Activated T-cell treated with anti-CD3 and anti-CD28 coated beads, Interleukin-2, amount 50 U/mL, for 24 hours (primary cell): ENCODE data around the gene MMP8.

Experiments
- DNase-seq: peaks from one replicate; pipeline ENCODE4 v3.0.0-alpha.2; 2020
- H3K27ac Mint-ChIP-seq: 2 replicates; pipeline ENCODE4 v1.8.0; 2020; ENCODE audit warnings: mild to moderate bottlenecking, mixed read lengths
- H3K27me3 Mint-ChIP-seq: 2 replicates; pipeline ENCODE4 v1.8.0; 2020; ENCODE audit warnings: mixed read lengths
- H3K36me3 Mint-ChIP-seq: 2 replicates; pipeline ENCODE4 v1.8.0; 2020; ENCODE audit warnings: low read depth, mixed read lengths
- H3K4me1 Mint-ChIP-seq: 2 replicates; pipeline ENCODE4 v1.8.0; 2020; ENCODE audit warnings: low read depth, mixed read lengths
- H3K4me3 Mint-ChIP-seq: 2 replicates; pipeline ENCODE4 v1.8.0; 2020; ENCODE audit warnings: mild to moderate bottlenecking, moderate library complexity, mixed read lengths
- H3K9me3 Mint-ChIP-seq: 2 replicates; pipeline ENCODE4 v1.8.0; 2020; ENCODE audit warnings: mixed read lengths

Gene MMP8

DNA sequence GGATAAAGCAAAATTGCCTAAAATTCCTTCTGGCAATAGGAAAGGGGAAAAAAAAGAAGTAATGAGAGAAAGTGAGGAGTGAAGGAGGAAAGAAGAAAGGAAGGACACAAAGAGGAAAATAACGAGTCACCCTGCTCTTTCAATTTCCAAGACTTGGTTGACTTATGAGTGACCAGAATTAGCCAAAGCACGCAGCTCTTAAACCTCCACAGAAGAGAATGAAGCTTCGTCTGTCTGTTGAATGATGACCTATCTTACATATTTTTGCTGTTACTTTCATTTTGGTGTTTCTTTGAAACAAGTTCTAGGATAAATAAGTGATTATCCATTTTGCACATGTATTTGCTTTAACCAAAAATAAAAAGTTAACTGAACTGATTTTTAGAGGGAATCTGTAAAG, 19.9 kb downstream of the MMP8 start:
- H3K27ac Mint-ChIP-seq = no peak overlapping the region
- peaks cover 2% of the 10 kb centered on the region for H3K4me1 Mint-ChIP-seq

DNA sequence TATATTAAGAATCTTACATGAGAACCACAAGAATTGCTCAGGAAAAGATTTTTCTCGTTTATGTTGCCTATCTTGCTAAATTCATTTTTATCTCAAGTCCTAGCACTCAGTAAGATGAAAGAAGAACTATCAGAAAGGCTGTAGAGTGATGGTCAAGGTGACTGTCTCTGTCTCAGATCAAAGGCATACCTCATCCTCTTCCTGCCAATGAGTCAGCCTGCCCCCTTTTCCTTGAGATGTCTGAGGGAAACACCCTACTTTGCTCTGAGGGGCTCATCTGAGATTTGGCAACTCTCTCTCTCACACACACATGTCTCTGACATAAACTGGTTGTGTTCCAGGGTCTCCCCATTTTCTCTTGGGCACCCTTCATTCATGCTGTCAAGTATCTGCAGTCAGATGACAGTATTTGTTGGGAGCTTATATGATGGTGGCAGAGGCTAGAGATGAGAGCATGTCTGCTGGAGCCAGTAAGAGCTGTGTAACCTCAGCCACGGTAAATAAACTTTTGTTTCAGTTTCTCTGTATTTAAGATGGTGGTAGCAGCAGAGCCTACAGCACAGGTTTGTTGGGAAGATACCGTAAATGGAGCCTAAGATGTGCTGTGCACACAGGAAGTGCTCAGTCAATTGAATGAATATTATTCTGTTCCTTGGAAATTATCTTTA, 20.8 kb downstream of the MMP8 start:
- peaks cover 2% of the 10 kb centered on the region for H3K4me1 Mint-ChIP-seq
- no peaks in the 10 kb centered on the region for H3K27me3 Mint-ChIP-seq
- H3K36me3 Mint-ChIP-seq = no peaks in the 10 kb centered on the region
- H3K9me3 Mint-ChIP-seq = no peaks in the 10 kb centered on the region
- no peak for DNase-seq
- H3K27ac Mint-ChIP-seq = no peak overlapping the region
- no peak overlapping the region for H3K4me3 Mint-ChIP-seq

More for the DNA sequence above, 19.9 kb downstream of the MMP8 start:
- no peak for DNase-seq
- Mint-ChIP-seq H3K36me3 (no peaks in the 10 kb centered on the region), H3K27me3 (peaks cover 6% of the 10 kb centered on the region), H3K4me3 (no peak overlapping the region), H3K9me3 (no peaks in the 10 kb centered on the region)

DNA sequence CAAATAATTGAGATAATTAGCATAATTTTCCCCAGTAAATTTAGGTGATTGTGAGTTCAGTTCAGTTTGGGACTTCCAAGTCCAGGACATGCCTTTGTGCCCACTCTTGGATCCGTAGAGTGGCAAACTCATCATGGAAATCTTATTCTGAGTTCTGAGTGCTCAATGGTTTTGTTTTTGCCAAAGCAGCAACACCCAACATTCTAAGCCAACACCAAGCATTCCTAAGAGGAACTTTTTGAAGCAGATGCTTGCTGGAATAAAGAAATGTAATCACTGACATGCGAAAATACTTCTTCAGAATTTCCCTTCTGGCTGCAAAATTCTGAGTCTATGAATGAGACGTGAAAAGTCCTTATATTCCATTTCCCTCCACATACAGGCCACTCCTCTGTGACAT, 29.6 kb downstream of the MMP8 start:
- H3K27me3 Mint-ChIP-seq = peaks cover 11% of the 10 kb centered on the region
- H3K4me1 Mint-ChIP-seq = no peaks in the 10 kb centered on the region
- H3K36me3 Mint-ChIP-seq = no peaks in the 10 kb centered on the region
- no peak overlapping the region for H3K4me3 Mint-ChIP-seq
- no peak overlapping the region for H3K27ac Mint-ChIP-seq
- no peak for DNase-seq
- no peaks in the 10 kb centered on the region for H3K9me3 Mint-ChIP-seq

DNA sequence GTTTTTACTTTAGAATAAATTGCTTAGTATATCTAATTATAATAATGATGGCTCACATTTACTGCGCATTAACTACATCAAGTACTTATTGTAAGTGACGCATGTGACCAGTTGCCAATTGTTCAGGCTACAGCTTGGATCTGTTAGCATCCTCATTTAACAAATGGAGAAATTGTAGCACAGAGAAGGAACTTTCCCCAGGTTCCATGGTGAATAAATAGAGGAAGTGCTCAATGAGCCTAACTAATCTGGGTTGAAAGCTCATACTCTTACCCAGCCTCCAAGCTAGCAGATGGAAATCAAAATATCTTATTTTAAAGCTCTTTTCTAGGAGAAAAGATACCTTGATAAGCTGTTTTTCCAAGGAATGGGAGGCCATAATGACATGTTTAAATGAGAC, 39.0 kb downstream of the MMP8 start:
- peaks cover 20% of the 10 kb centered on the region for H3K27me3 Mint-ChIP-seq
- no peak for DNase-seq
- H3K4me3 Mint-ChIP-seq = no peak overlapping the region
- no peaks in the 10 kb centered on the region for H3K4me1 Mint-ChIP-seq
- no peak overlapping the region for H3K27ac Mint-ChIP-seq
- H3K9me3 Mint-ChIP-seq = no peaks in the 10 kb centered on the region
- H3K36me3 Mint-ChIP-seq = no peaks in the 10 kb centered on the region

DNA sequence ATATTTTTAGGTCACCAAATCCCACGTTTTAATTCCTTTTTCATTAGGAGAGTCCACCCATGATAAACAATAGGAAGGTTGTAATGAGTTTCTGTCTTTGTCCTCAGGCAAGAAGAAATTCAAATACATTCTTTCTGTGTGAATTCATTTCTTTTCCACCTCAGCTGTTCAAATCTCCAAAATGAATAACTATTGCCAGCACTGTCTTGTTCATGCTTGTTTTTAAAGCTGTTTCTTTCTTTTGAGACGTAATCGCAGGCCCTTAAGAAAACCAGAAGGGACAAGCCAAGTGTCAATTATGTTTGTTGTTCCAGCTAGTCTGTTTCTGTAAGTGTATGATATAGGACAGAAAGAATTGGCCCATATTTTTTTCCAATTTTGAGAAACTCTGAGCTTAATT, 39.4 kb downstream of the MMP8 start:
- H3K27me3 Mint-ChIP-seq = peaks cover 20% of the 10 kb centered on the region
- H3K9me3 Mint-ChIP-seq = no peaks in the 10 kb centered on the region
- H3K36me3 Mint-ChIP-seq = no peaks in the 10 kb centered on the region
- no peak overlapping the region for H3K27ac Mint-ChIP-seq
- no peak for DNase-seq
- no peak overlapping the region for H3K4me3 Mint-ChIP-seq
- H3K4me1 Mint-ChIP-seq = no peaks in the 10 kb centered on the region

DNA sequence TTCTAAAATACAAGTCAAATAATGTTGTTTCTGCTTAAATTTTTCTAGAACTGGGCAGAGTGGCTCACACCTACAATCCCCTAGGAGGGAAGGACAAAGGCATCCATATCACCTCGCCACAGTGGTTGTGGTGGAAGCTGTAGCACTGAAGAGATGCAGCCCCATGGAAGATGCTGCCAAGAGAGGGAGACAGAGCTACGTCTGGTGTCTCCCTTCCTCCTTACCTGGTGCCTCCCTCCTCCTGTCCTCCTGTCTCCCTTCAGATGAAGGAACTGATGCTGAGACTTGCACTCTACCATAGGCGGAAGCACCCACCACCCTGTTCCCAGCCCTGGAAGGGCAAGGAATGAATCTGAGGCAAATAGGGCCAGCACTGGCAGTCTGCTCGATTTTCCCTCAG, 41.5 kb downstream of the MMP8 start:
- no peaks in the 10 kb centered on the region for H3K36me3 Mint-ChIP-seq

DNA sequence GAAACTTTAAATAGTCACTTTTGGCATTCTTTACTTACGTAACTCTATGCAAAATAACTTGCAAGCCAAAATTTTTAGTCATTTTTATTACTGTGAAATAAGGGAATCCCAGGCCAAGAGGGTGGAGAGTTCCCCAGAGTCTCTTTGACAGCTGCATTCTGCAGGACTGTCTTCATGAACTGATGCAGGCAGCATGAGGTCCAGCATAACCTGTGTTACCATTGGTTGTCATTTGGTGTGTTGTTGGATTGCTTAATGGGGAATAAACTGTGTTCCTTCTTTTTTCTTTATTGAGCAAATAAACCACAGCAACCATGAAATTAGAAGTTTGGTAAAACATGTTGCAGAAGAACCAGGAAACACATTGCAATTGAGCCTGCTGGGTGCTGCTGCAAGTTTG, 43.8 kb downstream of the MMP8 start:
- H3K9me3 Mint-ChIP-seq = no peaks in the 10 kb centered on the region
- no peaks in the 10 kb centered on the region for H3K4me1 Mint-ChIP-seq
- no peaks in the 10 kb centered on the region for H3K36me3 Mint-ChIP-seq
- no peak overlapping the region for H3K27ac Mint-ChIP-seq
- H3K27me3 Mint-ChIP-seq = peaks cover 39% of the 10 kb centered on the region
- no peak overlapping the region for H3K4me3 Mint-ChIP-seq
- DNase-seq = no peak

More for the DNA sequence above, 41.5 kb downstream of the MMP8 start:
- no peak overlapping the region for H3K4me3 Mint-ChIP-seq
- no peak overlapping the region for H3K27ac Mint-ChIP-seq
- peaks cover 31% of the 10 kb centered on the region for H3K27me3 Mint-ChIP-seq
- H3K9me3 Mint-ChIP-seq = no peaks in the 10 kb centered on the region
- no peaks in the 10 kb centered on the region for H3K4me1 Mint-ChIP-seq
- no peak for DNase-seq

DNA sequence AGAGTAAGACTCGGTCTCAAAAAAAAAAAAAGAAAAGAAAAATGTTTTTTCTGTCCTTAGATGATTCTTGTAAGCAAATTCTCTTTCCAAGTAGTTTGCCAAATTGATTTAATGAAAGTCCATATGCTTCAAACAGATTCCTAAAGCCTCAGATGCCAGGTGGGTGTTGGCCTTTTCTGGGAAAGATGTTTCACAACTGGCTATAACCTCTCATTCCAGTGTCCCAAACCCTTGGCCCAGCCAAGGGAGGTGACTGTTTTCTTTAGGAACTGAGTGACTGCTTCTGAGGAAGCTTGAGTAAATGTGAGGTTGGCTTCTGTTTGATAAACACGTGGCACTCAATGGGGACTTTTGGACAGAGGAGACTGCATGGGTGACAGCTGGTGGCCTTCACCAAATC, 46.7 kb downstream of the MMP8 start:
- no peak overlapping the region for H3K4me3 Mint-ChIP-seq
- H3K36me3 Mint-ChIP-seq = no peaks in the 10 kb centered on the region
- H3K9me3 Mint-ChIP-seq = no peaks in the 10 kb centered on the region
- H3K27me3 Mint-ChIP-seq = peaks cover 28% of the 10 kb centered on the region
- no peak overlapping the region for H3K27ac Mint-ChIP-seq
- H3K4me1 Mint-ChIP-seq = no peaks in the 10 kb centered on the region
- DNase-seq = no peak

DNA sequence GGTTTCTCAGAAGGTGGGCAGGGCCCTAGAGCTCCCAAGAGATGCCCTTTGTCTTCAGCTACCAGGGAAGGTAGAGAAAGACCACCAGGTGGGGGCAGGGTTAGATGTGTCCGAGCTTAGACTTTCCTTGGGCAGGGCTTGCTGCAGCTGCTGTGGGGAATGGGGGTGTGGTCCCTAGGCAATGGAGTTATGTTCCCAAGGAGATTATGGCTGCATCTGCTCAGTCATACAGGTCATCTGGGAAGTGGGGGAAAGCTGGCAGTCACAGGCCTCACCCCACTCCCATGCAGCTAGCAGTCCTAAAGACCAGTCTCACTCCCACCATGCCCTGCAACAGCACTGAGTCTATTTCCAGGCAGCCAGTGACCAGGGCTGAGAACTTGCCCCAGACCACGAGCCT, 48.7 kb downstream of the MMP8 start:
- Mint-ChIP-seq H3K9me3 (no peaks in the 10 kb centered on the region), H3K4me1 (no peaks in the 10 kb centered on the region), H3K36me3 (no peaks in the 10 kb centered on the region), H3K27ac (no peak overlapping the region), H3K4me3 (no peak overlapping the region), H3K27me3 (peaks cover 20% of the 10 kb centered on the region)
- DNase-seq = no peak

DNA sequence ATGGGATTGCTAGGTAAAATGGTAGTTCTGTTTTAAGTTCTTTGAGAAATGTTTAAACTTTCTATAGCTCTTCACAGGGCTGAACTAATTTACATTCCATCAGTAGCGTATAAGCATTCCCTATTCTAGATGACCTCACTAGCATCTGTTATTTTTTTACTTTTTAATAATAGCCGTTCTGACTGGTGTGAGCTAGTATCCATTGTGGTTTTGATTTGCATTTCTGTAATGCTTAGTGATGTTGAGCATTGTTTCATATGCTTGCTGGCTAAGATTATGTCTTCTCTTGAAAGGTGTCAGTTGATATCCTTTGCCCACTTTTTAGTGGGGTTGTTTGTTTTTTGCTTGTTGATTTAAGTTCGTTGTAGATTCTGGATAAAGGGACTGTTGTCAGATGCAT, 55.1 kb downstream of the MMP8 start:
- no peaks in the 10 kb centered on the region for H3K4me1 Mint-ChIP-seq
- DNase-seq = no peak
- H3K27ac Mint-ChIP-seq = no peak overlapping the region
- H3K36me3 Mint-ChIP-seq = no peaks in the 10 kb centered on the region
- no peaks in the 10 kb centered on the region for H3K27me3 Mint-ChIP-seq
- H3K9me3 Mint-ChIP-seq = no peaks in the 10 kb centered on the region
- H3K4me3 Mint-ChIP-seq = no peak overlapping the region

DNA sequence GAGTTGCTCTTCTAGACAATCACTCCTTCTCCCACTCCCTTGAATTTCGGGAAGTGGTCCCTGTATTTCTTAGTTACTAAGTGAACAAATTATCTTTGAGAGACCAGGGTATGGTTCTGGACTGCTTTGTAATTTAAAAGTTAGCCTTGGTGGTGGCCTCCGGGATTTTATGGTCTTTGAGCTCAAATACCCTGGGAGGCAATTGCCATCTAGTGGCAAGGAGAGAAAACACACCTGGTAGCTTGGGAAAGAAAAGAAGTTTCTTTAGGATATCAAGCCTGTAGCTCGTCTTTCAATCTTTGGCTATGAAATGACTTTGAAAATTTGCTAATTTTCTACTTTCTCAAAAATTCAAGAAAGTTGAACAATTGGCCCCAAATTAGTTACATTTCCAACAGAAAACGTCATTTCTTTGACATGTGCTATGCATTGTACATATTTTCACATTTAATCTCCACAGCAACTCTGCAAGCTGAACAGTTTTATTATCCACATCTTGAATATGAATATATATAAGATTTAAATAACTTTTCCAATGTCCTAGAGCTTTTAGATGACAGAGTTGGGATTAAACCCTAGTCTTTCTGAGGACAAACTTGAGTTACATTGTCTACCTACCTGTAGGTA, 58.3 kb downstream of the MMP8 start:
- no peak overlapping the region for H3K27ac Mint-ChIP-seq
- DNase-seq = no peak
- H3K9me3 Mint-ChIP-seq = no peaks in the 10 kb centered on the region
- no peaks in the 10 kb centered on the region for H3K4me1 Mint-ChIP-seq
- H3K4me3 Mint-ChIP-seq = no peak overlapping the region
- H3K27me3 Mint-ChIP-seq = no peaks in the 10 kb centered on the region
- no peaks in the 10 kb centered on the region for H3K36me3 Mint-ChIP-seq

DNA sequence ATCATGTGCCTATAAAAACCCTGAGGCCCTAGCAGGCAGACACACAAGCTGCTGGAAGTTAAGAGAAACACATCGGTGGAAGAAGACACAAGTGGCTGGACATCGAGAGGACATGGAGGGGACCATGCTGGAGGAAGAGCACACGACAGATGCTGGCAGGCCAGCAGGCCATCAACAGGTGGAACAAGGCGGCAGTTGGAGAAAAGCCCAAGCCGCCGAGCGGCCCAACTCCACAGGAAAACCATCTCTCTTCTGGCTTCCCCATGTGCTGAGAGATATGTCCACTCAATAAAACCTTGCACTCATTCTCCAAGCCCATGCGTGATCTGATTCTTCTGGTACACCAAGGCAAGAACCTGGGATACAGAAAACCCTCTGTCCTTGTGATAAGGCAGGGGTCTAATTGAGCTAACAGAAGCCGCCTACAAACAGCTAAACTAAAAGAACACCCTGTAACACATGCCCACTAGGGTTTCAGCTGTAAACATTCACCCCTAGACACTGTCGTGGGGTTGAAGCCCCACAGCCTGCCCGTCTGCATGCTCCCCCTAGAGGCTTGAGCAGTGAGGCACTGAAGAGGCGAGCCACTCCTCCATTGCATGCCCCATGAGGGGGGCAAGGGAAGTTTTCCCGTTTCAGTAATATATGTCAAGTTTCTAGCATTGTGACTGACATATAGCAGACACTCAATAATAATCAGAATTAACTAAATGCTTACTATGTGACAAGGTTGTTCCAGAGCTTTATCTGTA, 60.6 kb downstream of the MMP8 start:
- Mint-ChIP-seq H3K27ac (no peak overlapping the region), H3K9me3 (no peaks in the 10 kb centered on the region), H3K4me3 (no peak overlapping the region), H3K36me3 (no peaks in the 10 kb centered on the region), H3K4me1 (no peaks in the 10 kb centered on the region), H3K27me3 (peaks cover 3% of the 10 kb centered on the region)
- DNase-seq = no peak

DNA sequence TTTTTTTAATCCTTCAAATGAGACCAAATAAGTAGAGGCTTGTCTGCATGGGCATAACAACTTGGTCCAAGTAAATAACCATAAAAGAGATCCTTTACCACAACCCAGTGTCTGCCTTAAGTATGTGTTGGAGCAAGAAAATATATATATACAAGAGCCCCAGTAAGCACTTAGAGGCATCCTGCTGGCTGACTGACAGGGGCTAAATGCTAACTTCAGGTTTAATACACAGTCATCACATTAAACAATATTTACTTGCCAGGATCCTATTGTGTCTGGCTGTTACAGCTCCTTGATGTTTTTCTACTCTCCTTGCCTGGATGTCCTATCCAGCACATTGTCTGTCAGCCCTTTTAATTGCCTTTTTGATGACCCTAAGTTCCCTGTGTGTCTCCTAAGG, 62.1 kb downstream of the MMP8 start:
- DNase-seq = no peak
- Mint-ChIP-seq H3K27me3 (peaks cover 3% of the 10 kb centered on the region), H3K9me3 (no peaks in the 10 kb centered on the region), H3K4me1 (no peaks in the 10 kb centered on the region), H3K4me3 (no peak overlapping the region), H3K27ac (no peak overlapping the region), H3K36me3 (no peaks in the 10 kb centered on the region)
